Peyer's patch (tissue), 4 donors: ENCODE results near the gene OGFOD1.

Experiments
- CTCF ChIP-seq, 6 experiments: fragments of 450-650 bp in 4 of 6; fragments of 200-600 bp in 2 of 6; sonication (generic) in 1 of 6; IDR thresholded peaks; one replicate each; pipeline ENCODE4 v1.5.1; 2017 to 2019; ENCODE audit warnings: antibody characterized with exemption in 6 of 6, mild to moderate bottlenecking in 3 of 6, moderate library complexity in 1 of 6
- POLR2A ChIP-seq, 2 donors: fragments of 450-650 bp; IDR thresholded peaks; one replicate each; pipeline ENCODE4 v1.5.1; 2017; ENCODE audit warnings: antibody characterized with exemption in 2 of 2, mild to moderate bottlenecking in 2 of 2, moderate library complexity in 2 of 2

- no peak for TF ChIP-seq CTCF (IDR thresholded peaks at IDR 0.05)
- no peak for TF ChIP-seq POLR2A (IDR thresholded peaks at IDR 0.05)
Observed at GRCh38 chr16:56414366-56414765, 37.0 kb upstream of the OGFOD1 start.
